K562 (cell line): ENCODE results near the gene SOX2. TPM values are rescaled to one million over a fixed set of nuclear protein-coding genes. Genes with fewer than 3 reads are reported as not detected.

Source experiments
- CGGBP1 ChIP-seq: fragments of 250-450 bp; sonication (Bioruptor Pico); IDR thresholded peaks from 2 replicates; pipeline ENCODE4 v1.9.0; 2021; ENCODE audit warnings: mild to moderate bottlenecking
- CXXC5 ChIP-seq: fragments of 250-450 bp; sonication (Bioruptor Pico); IDR thresholded peaks from 2 replicates; pipeline ENCODE4 v1.8.0; 2022; ENCODE audit warnings: inconsistent platforms, mild to moderate bottlenecking, moderate library complexity
- E2F8 ChIP-seq: fragments of 450-650 bp; IDR thresholded peaks from 2 replicates; pipeline ENCODE4 v1.7.1; 2018; ENCODE audit warnings: mild to moderate bottlenecking, low read depth; ENCODE audit not compliant: partially characterized antibody
- L3MBTL2 ChIP-seq: fragments of 450-650 bp; IDR thresholded peaks from 2 replicates; pipeline ENCODE4 v1.6.1; 2016; ENCODE audit warnings: mild to moderate bottlenecking, moderate library complexity
- MAZ ChIP-seq, 2 experiments: fragments of 450-650 bp in 1 of 2; sonication (generic) in 1 of 2; formaldehyde crosslinking; IDR thresholded peaks in 1 of 2; conservative IDR thresholded peaks in 1 of 2; 2 replicates each; pipeline versions ENCODE4 v1.4.0 to v1.5.0; 2020; ENCODE audit warnings: mild to moderate bottlenecking in 1 of 2, missing genetic modification reagents in 1 of 2
- NFATC3 ChIP-seq: fragments of 450-650 bp; IDR thresholded peaks from 2 replicates; pipeline ENCODE4 v1.6.1; 2017; ENCODE audit warnings: mild to moderate bottlenecking
- NR2C1 ChIP-seq, 2 experiments: fragments of 450-650 bp; IDR thresholded peaks; 2 replicates each; pipeline ENCODE4 v1.6.1; 2017; ENCODE audit warnings: mild to moderate bottlenecking in 2 of 2, antibody characterized with exemption in 1 of 2, inconsistent platforms in 1 of 2, missing compliant biosample characterization in 1 of 2, missing genetic modification characterization in 1 of 2
- PURB ChIP-seq: sonication (generic); formaldehyde crosslinking; IDR thresholded peaks from 2 replicates; pipeline ENCODE4 v1.9.0; 2021; ENCODE audit warnings: low read depth, mild to moderate bottlenecking, missing genetic modification reagents
- RNF219 ChIP-seq: fragments of 250-450 bp; sonication (Bioruptor Pico); IDR thresholded peaks from 2 replicates; pipeline ENCODE4 v1.5.0; 2022; ENCODE audit warnings: mild to moderate bottlenecking
- SMAD2 ChIP-seq: fragments of 150-350 bp; IDR thresholded peaks from 2 replicates; pipeline ENCODE4 v1.6.1; 2014; ENCODE audit warnings: low read depth, mild to moderate bottlenecking, low read length
- SMARCA4 ChIP-seq: fragments of 450-650 bp; IDR thresholded peaks from 2 replicates; pipeline ENCODE4 v1.6.1; 2016
- TEAD4 ChIP-seq, 2 experiments: sonication (generic) in 1 of 2; formaldehyde crosslinking in 1 of 2; IDR thresholded peaks; 2 replicates each; pipeline versions ENCODE4 v1.6.1 to v1.8.0; 2012 to 2022; ENCODE audit warnings: borderline replicate concordance in 1 of 2, inconsistent platforms in 1 of 2, low read length in 1 of 2, mild to moderate bottlenecking in 1 of 2, missing genetic modification reagents in 1 of 2
- polyA plus RNA-seq, 8 experiments: library from polyadenylated mRNA; depleted of rRNA in 4 of 8; stranded (reverse) in 5 of 8; unstranded in 3 of 8; fragments of >200 nt; fragmentation: Nextera tagmentation in 2 of 8; fragmentation: Illumina TruSeq in 1 of 8; extraction: Ambion mirVana in 2 of 8; extraction: Trizol in 1 of 8; gene quantifications; 2 replicates each; pipeline versions ENCODE4 v1.2.1 to v1.2.3, GENCODE V29; 2011 to 2014; ENCODE audit warnings: inconsistent platforms in 1 of 8, missing spikeins in 1 of 8
- total RNA-seq, 7 experiments: library from RNA; depleted of rRNA in 6 of 7; stranded (reverse); fragments of >200 nt in 6 of 7; fragmentation: Illumina TruSeq in 2 of 7; extraction: Trizol in 2 of 7; gene quantifications; 2 replicates each; pipeline versions ENCODE4 v1.2.1 to v1.2.3, GENCODE V29; 2011 to 2021; ENCODE audit warnings: low replicate concordance in 1 of 7
- TF ChIP-seq, protein P1 (sequence below), 2 experiments: fragments of 450-650 bp; IDR thresholded peaks; 2 replicates each; pipeline ENCODE4 v1.6.1; 2018; ENCODE audit warnings: mild to moderate bottlenecking in 2 of 2, low read depth in 1 of 2; ENCODE audit not compliant: partially characterized antibody in 2 of 2
- TF ChIP-seq, protein P2 (sequence below), 2 experiments: IDR thresholded peaks; 2 replicates each; pipeline ENCODE4 v1.6.1; 2011; ENCODE audit warnings: borderline replicate concordance in 1 of 2, control low read depth in 1 of 2, low read depth in 1 of 2, low read length in 1 of 2, mild to moderate bottlenecking in 1 of 2, mixed read lengths in 1 of 2, moderate library complexity in 1 of 2; ENCODE audit not compliant: insufficient read depth in 1 of 2, insufficient read length in 1 of 2, poor library complexity in 1 of 2, severe bottlenecking in 1 of 2; ENCODE audit errors: extremely low read depth in 1 of 2

SOX2 gene
- total and polyA plus RNA-seq, 9 of the 15 experiments (the other 6 are each of a cell fraction or from before 2014, with no cell fraction given) = 0.07 TPM; not detected in 8

DNA sequence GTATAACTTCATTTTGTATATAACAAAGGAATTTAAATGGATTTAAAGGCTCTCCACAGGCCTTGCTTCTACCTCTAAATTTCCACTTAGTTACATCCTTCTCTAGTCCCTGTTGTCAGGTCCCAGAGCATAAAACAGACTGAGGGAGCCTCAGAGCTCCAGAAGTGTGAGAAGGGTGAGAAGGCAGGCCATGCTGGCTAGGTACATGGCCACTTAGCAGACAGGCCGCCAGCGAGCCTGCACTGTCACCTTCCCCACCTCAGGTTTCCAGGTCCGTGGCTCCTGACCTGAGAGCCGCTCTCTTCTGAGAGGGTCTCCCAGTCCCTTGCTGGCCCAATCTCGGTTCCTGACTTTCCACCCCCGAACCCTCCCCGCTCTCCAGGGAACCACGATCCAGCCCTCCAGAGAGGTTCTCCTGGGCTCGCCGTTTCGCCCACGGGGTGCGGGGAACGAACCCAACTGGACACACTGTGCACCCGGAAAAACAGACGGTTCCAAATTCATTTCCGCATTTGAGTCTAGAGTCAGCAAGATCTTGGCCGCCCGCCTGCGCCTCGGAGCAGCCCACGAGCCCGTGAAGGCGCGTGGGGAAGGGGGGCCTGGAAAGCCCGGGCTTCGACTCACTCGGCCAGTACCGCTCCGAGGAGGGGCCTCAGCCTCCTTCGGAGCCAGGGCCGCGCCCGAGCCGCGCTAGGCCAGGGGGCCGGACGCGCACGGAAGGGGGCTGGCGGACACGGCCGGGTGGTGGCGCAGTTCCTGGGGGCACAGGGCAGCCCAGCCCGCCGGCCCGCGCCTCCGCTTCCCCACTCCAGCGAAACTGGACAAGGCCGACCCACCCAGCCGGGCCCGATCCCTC lies 16.7 kb upstream of the SOX2 start (continued):
- TF ChIP-seq, protein P1, sequence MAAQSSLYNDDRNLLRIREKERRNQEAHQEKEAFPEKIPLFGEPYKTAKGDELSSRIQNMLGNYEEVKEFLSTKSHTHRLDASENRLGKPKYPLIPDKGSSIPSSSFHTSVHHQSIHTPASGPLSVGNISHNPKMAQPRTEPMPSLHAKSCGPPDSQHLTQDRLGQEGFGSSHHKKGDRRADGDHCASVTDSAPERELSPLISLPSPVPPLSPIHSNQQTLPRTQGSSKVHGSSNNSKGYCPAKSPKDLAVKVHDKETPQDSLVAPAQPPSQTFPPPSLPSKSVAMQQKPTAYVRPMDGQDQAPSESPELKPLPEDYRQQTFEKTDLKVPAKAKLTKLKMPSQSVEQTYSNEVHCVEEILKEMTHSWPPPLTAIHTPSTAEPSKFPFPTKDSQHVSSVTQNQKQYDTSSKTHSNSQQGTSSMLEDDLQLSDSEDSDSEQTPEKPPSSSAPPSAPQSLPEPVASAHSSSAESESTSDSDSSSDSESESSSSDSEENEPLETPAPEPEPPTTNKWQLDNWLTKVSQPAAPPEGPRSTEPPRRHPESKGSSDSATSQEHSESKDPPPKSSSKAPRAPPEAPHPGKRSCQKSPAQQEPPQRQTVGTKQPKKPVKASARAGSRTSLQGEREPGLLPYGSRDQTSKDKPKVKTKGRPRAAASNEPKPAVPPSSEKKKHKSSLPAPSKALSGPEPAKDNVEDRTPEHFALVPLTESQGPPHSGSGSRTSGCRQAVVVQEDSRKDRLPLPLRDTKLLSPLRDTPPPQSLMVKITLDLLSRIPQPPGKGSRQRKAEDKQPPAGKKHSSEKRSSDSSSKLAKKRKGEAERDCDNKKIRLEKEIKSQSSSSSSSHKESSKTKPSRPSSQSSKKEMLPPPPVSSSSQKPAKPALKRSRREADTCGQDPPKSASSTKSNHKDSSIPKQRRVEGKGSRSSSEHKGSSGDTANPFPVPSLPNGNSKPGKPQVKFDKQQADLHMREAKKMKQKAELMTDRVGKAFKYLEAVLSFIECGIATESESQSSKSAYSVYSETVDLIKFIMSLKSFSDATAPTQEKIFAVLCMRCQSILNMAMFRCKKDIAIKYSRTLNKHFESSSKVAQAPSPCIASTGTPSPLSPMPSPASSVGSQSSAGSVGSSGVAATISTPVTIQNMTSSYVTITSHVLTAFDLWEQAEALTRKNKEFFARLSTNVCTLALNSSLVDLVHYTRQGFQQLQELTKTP (IDR thresholded peaks at IDR 0.05; ENCODE audit: low read depth in 1 of 2, partially characterized antibody in 2 of 2) = no peak
- TF ChIP-seq TEAD4 (IDR thresholded peaks at IDR 0.05; ENCODE audit: low read length) (no peak), TEAD4 (CRISPR knock-in tag; IDR thresholded peaks at IDR 0.05; ENCODE audit: borderline replicate concordance) (no peak), SMARCA4 (no peak), MAZ (CRISPR knock-in tag; conservative IDR thresholded peaks at IDR 0.05 in 1 of 2, IDR thresholded peaks at IDR 0.05 in 1 of 2) (peak; percentile 40 to 56; a peak in 3 of 4 replicates), L3MBTL2 (peak; percentile 62; the same call in 1 of the 2 replicates), RNF219 (CRISPR knock-in tag) (no peak), CGGBP1 (CRISPR knock-in tag) (no peak), PURB (CRISPR knock-in tag) (no peak), NR2C1 (IDR thresholded peaks at IDR 0.05) (no peak), NR2C1 (tag; IDR thresholded peaks at IDR 0.05) (no peak), E2F8 (no peak), SMAD2 (no peak), CXXC5 (no peak), NFATC3 (peak; percentile 97)
- TF ChIP-seq, protein P2, sequence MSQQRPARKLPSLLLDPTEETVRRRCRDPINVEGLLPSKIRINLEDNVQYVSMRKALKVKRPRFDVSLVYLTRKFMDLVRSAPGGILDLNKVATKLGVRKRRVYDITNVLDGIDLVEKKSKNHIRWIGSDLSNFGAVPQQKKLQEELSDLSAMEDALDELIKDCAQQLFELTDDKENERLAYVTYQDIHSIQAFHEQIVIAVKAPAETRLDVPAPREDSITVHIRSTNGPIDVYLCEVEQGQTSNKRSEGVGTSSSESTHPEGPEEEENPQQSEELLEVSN (IDR thresholded peaks at IDR 0.05; ENCODE audit: borderline replicate concordance in 1 of 2, extremely low read depth in 1 of 2, insufficient read depth in 1 of 2, insufficient read length in 1 of 2, low read depth in 1 of 2, low read length in 1 of 2, poor library complexity in 1 of 2, severe bottlenecking in 1 of 2) = peak in 1 of 2 experiments; percentile 30
